ENCODE results near the gene FREM1.

DNA sequence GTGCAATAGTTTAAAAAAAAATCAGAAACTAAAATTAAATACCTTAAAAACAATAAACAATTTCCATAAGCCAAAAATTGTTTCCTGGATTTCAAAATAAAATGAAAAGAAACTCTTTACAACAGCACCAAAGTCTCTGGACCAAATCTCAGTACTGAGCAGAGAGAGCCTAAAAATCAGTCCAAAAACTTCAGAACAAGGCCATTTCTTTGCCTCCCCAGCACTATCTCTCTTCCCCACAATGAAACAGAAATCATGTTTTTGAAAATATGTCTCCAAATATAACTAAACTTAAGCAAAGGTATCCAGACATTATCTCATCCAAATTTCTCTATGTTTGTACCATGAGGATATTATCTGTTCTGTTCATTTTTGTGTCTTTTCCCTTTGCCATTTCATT is 1.0 kb downstream of the FREM1 start:
- TF ChIP-seq BHLHE40 (IDR thresholded peaks at IDR 0.05; ENCODE audit: borderline replicate concordance) (no peak), FOXK2 (IDR thresholded peaks at IDR 0.05) (no peak), SP1 (IDR thresholded peaks at IDR 0.05) (no peak), NFRKB (IDR thresholded peaks at IDR 0.05) (no peak), FOXM1 (IDR thresholded peaks at IDR 0.05; ENCODE audit: borderline replicate concordance) (no peak), ZNF384 (IDR thresholded peaks at IDR 0.05) (no peak), HDGF (IDR thresholded peaks at IDR 0.05; ENCODE audit: borderline replicate concordance) (no peak)

All from HEK293T (cell line).